GM21786 (cell line): ENCODE data around the gene TNNI2.
"Not testable (repeated sequence)": the region's sequence is repeated elsewhere in the genome, so short reads cannot be mapped to it uniquely, and the experiment has no call there.

Experiments used
- ATAC-seq: cut with Tn5 transposase; IDR thresholded peaks from one replicate; pipeline ENCODE4 v1.9.1; 2021; ENCODE audit not compliant: unreplicated experiment

Gene TNNI2

DNA sequence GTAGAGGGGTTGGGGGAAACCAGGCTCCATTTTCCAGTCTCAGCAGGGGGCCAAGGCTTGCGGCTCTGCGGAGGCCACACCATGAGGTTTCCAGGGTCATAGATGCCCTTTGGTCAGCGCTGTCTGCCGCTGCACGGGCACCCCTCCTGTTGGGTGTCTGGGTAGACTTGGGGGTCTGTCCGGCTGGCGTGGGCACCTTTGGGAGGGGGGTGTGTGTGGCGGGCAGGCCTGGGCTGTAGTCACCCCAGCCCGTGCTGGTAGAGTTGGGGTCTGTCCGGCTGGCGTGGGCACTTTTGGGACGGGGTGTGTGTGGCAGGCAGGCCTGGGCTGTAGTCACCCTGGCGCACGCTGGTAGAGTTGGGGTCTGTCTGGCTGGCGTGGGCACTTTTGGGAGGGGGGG is 32.8 kb downstream of the TNNI2 start:
- no peak for ATAC-seq

GRCh38 chr11:1872267-1872985 is 33.6 kb downstream of the TNNI2 start:
- ATAC-seq = no peak

- no peak for ATAC-seq
Observed at GRCh38 chr11:1873048-1873812, 34.4 kb downstream of the TNNI2 start.

GRCh38 chr11:1873813-1874150 is 35.0 kb downstream of the TNNI2 start:
- not testable (repeated sequence) for ATAC-seq

DNA sequence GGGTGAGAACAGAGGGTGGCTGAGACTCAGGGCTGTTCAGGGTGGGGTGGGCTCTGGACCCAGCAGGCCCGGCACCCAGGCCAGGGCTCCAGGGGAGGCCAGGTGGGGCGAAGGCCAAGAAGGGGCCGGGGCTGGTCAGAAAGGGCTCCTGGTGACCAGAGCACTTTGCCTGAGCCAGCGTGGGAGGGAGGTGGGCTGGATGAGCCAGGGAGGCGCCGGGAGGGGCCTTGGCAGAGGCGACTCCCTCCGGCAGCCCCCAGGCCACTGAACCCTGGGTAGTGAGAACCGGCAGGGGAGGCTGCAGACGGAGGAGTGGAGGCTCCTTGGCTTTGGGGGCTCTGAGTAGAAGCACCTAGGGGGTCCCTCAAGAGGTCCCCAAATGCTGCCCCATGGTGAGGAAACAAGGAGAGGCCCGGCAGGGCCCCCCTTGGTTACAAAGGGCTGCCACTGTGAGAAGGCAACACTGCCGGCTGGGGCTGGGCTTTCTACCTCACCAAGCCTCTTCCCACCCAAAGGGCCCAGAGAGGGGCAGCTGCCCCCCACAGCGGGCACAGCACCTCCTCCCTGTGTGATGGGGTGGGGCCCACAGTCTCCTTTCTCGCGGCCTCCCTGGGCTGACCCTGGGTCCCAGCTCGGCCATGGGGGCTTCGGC is 35.8 kb downstream of the TNNI2 start:
- not testable (repeated sequence) for ATAC-seq

DNA sequence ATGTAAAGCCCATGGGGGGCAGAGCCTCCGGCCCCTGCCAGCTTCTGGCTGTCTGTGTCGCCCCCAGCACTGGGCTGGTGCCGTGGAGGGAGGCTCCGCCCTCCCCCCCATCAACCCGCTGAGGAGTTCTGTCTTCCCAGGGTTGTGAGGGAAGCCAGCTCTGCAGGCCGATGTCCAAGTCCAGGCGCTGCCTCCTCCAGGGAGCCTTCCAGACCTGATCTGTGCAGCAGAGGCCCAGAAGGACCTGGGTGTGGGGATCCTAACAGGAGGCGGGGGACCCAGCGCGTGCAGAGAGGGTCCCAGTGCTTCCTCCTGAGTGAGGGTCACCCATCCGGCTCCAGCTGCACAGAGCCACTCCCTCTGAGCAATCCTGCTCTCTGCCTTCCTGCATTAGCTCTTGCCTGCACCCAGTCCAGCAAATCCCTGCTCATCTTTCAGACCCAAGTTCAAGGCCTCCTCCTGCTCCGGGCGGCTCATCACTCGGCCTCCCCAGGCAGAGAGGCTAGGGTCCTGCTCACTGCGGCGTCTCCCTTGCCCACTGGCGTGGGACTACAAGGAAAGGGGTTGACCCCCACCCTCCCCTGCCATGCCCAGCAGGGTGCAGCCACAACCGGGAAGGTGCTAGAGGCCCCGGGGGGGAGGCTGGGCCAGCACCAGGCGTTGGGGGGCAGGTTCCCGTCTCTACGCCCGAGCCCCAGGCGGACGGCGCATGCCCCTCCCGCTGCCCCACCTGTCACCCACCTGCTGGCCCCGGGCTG is 36.5 kb downstream of the TNNI2 start:
- no peak for ATAC-seq

DNA sequence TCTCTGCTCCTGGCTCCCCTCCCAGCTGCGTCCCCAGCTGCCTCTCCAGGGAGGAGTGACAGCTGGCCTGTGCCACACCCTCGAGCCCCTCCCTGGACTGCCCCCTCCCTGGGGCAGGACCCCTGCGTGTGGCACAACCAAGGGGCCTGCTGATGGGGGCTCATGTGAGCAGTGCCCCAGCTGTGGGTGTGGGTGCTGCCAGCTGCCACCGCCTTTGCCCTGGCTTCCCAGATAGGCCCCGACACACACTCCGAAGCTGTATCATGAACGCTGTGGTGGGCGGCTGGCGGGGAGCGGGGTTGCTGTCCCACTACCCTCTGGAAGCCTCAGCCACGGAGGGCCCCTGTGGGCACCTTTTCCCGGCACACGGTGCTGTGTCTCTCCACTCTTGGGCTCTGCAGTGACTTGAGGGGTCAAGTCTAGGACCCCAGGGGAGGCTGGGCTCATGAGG is 37.1 kb downstream of the TNNI2 start:
- not testable (repeated sequence) for ATAC-seq

- ATAC-seq = no peak
Observed at GRCh38 chr11:1876361-1877063, 37.7 kb downstream of the TNNI2 start.

- no peak for ATAC-seq
Observed at GRCh38 chr11:1877211-1878136, 38.7 kb downstream of the TNNI2 start.

DNA sequence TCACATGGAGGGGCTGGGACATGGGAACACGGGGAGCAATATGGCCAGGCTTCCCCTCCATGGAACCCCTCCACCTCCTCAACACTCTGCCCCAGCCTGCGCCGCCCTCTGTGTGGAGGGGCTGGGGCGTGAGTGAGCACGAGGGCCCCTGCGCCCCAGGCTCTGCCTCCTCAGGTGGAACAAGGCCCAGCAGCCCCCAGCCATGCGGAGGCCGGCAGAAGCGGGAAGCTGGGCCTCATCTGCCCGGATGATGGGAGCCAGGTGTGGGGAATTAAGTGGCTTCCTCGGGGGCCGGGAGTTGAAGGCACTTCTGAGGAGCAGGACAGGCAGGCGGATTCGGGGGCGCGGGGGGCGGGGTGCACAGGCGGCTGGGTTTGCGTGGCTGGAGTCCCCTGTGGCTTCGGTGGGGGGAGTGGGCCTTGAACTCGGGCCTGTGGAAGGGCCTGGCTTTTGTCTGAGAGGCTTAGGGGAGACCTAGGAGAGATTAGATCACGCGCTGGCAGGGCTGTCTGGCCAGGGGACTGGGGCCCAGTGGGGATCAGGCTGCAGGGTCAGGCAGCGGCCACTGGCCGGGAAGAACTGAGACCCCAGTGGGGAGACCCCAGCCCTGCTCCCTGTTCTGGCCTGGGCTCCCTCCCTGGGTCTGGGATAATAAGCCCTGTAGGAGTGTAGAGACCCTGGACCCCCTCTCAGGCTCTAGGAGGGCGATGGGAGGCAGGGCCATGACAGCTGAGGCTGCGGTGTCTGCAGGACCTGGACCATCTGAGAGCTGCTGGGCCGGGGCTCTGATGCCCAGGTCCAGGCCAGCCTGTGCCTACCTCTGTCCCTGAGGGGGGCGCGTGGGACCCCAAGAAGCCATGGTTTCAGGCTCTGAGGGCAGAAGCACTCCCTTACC is 39.6 kb downstream of the TNNI2 start:
- no peak for ATAC-seq

GRCh38 chr11:1879342-1879940 is 40.7 kb downstream of the TNNI2 start:
- no peak for ATAC-seq

GRCh38 chr11:1879941-1880720 is 41.4 kb downstream of the TNNI2 start:
- no peak for ATAC-seq

GRCh38 chr11:1880746-1881441 is 42.1 kb downstream of the TNNI2 start:
- no peak for ATAC-seq

DNA sequence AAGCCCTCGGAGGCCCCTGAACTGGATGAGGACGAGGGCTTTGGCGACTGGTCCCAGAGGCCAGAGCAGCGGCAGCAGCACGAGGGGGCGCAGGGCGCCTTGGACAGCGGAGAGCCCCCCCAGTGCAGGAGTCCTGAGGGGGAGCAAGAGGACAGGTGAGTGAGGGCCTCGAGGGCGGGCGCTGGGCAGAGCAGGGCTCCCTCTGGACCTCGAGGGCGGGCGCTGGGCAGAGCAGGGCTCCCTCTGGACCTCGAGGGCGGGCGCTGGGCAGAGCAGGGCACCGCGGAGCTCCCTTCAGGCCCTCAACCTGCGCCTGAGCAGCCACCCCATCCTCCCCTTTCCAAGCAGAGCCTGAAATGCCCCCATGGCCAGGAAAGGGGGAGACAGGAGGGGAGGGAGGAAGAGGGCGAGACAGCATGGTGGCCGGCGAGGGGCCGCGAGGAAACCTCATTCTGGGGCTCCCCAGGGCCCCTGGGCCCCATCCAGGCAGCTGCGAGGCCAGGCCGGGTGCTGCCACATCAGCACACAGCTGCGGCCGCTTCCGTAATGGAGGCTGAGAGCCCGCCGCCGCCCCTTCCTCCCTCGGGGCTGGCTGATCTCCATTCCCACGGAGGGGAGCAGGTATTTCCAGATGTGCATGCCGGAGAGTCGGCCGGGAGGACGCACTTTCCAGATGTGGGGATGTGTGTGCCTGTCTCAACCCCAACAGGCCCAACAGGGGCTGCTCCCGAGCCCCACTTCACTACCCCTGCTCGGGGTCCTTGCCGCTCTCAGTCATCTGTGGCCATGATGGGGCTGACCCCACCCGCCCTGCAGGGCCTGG is 42.9 kb downstream of the TNNI2 start:
- no peak for ATAC-seq

GRCh38 chr11:1882265-1883238 is 43.8 kb downstream of the TNNI2 start:
- no peak for ATAC-seq
